Lower leg skin (tissue), 3 donors: ENCODE measurements around the gene DOP1A.

Experiments used
- CTCF ChIP-seq, 3 donors: fragments of 450-650 bp; IDR thresholded peaks; one replicate each; pipeline ENCODE4 v1.5.1; 2016; ENCODE audit warnings: antibody characterized with exemption in 3 of 3, mild to moderate bottlenecking in 3 of 3, moderate library complexity in 2 of 3
- POLR2A ChIP-seq, 2 donors: fragments of 450-650 bp; IDR thresholded peaks; one replicate each; pipeline ENCODE4 v1.6.1; 2016 to 2017; ENCODE audit warnings: antibody characterized with exemption in 2 of 2, mild to moderate bottlenecking in 1 of 2, moderate library complexity in 1 of 2

GRCh38 chr6:83071023-83071422 is 3.6 kb downstream of the DOP1A start:
- TF ChIP-seq POLR2A (IDR thresholded peaks at IDR 0.05) = no peak
- no peak for TF ChIP-seq CTCF (IDR thresholded peaks at IDR 0.05)
